KOPT-K1 (cell line): ENCODE data around the gene GLIPR1L2.
"Not testable (repeated sequence)": the region's sequence is repeated elsewhere in the genome, so short reads cannot be mapped to it uniquely, and the experiment has no call there.

Source experiments
- H3K27ac ChIP-seq: fragments of 200-600 bp; sonication (generic); 2 replicates; pipeline ENCODE4 v1.5.1; 2016; ENCODE audit warnings: antibody characterized with exemption, mild to moderate bottlenecking, low read depth, low read length; ENCODE audit not compliant: poor library complexity, severe bottlenecking
- H3K36me3 ChIP-seq: fragments of 200-600 bp; sonication (generic); 2 replicates; pipeline ENCODE4 v1.5.1; 2017; ENCODE audit warnings: antibody characterized with exemption, mild to moderate bottlenecking, low read length, moderate library complexity; ENCODE audit not compliant: insufficient read depth
- H3K9me3 ChIP-seq: fragments of 200-600 bp; sonication (generic); 2 replicates; pipeline ENCODE4 v1.5.1; 2017; ENCODE audit warnings: antibody characterized with exemption, low read length, mild to moderate bottlenecking; ENCODE audit not compliant: insufficient read depth, poor library complexity, severe bottlenecking

The GLIPR1L2 gene

DNA sequence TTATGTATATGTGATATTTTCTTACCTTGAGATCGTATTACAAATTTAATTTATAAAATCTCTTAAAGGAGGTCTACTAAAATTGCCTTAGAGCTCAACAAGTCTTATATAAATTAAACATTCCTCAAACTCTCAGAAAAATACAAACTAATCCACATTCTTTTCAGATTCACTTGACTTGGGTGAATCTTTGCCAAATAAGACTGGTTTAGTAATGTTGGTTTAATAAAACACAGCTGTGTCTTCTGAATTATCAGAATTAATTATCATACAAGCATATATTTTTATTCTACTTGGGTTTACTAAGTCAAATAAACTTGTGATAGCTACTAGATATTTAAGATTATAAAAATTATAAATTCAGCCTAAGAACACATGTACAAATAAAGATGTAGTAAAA lies 13.3 kb downstream of the GLIPR1L2 start:
- no peaks in the 10 kb centered on the region for H3K36me3 ChIP-seq
- H3K27ac ChIP-seq = no peak overlapping the region
- H3K9me3 ChIP-seq = no peaks in the 10 kb centered on the region

DNA sequence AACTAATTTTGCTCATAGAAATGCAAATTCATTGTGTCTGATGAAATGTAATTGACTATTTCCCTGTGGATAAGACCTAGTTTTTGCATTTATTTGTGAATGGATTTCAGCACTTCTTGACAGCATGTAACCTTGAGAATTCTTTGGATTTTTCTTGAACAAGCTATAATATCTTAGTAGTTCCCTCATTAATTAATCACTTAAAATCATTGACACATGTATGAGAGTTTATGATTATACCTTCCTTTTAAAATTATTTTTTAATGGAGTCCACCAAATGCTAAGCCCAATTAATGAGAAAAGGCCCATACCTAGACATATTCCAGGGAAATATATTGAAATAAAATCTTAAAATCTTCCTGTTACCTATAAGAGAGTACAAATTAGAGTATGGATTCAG lies 16.8 kb downstream of the GLIPR1L2 start:
- H3K9me3 ChIP-seq = no peaks in the 10 kb centered on the region
- no peaks in the 10 kb centered on the region for H3K36me3 ChIP-seq
- H3K27ac ChIP-seq = no peak overlapping the region

DNA sequence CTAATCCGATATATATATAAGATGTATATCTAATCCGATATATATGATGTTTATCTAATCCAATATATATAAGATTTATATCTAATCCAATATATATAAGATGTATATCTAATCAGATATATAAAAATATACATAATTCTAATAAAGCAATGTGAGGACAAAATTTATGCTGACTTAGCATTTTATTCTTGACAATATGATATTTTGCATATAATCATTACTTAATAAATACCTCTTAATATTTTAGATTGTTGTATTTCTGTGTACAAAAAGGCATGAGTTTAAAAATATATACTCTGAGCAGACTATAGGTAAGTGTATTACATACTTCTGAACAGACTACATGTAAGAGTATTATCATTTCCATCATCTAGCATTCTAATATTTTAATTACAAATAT lies 18.9 kb downstream of the GLIPR1L2 start:
- no peak overlapping the region for H3K27ac ChIP-seq
- no peaks in the 10 kb centered on the region for H3K9me3 ChIP-seq
- no peaks in the 10 kb centered on the region for H3K36me3 ChIP-seq

DNA sequence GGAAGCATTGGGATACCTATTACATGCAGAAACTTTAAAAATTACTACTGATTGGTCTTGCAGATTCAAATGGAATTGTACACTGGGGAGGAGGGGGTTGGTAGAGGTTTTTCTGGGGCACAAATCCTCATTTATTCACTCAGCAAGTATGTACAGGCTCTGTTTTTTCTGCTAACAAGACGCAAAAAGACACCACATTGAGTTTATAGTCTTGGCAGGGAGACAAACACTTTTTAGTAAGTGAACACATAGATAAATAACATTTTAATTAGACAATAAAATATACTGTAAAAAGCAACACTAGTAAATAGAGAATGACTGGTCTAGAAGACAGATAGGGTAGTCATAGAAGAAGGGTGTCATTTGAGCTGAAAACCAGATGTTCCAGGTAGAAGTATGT lies 23.8 kb downstream of the GLIPR1L2 start:
- Histone ChIP-seq H3K36me3 (no peaks in the 10 kb centered on the region), H3K9me3 (no peaks in the 10 kb centered on the region), H3K27ac (no peak overlapping the region)

DNA sequence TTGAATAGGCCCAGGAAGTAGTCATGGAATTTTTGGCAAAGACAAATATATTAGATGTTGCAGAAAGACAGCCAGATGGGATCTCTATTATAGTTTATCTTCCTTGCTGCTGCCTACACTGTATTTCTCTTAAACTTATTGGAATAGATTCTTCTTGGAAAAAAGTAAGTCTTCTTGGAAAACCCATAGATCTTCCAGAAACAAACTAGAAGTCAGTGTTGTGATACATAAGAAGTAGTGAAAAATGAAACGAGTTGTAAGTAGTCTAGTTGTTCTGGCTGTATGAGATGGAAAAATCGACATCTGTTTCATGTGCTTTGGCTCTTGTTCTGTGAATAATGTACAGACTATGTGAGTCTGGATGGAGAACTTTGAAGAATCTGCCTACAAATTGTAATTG lies 29.0 kb downstream of the GLIPR1L2 start:
- Histone ChIP-seq H3K27ac (no peak overlapping the region), H3K36me3 (no peaks in the 10 kb centered on the region), H3K9me3 (peaks cover 4% of the 10 kb centered on the region)

DNA sequence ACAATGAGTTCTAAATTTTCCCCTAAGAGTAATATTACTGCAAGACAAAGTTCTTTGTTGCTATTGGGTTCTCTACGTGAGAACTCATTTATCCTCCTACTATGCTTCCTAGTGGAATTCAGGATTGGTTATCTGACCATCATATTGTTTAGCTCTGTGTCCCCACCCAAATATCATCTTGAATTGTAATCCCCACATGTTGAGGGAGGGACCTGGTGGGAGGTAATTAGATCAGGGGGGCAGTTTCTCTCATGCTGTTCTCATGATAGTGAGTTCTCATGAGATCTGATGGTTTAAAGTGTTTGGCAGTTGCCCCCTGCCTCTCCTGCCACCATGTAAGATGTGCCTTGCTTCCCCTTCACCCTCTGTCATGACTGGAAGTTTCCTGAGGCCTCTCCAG lies 36.6 kb downstream of the GLIPR1L2 start:
- Histone ChIP-seq H3K9me3 (peaks cover 48% of the 10 kb centered on the region), H3K27ac (no peak overlapping the region), H3K36me3 (no peaks in the 10 kb centered on the region)

DNA sequence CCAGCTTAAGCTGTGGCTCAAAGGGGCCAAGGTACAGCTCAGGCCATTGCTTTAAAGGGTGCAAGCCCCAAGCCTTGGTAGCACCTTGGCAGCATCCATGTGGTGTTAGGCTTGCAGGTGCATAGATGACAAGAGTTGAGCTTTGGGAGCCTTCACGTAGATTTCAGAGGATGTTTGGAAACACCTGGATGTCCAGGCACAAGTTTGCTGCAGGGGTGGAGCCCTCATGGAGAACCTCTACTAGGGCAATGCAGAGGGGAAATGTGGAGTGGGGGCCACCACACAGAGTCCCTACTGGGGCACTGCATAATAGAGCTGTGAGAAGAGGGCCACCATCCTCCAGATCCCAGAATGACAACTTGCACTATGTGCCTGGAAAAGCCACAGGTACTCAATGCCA lies 37.9 kb downstream of the GLIPR1L2 start:
- H3K36me3 ChIP-seq = no peaks in the 10 kb centered on the region
- peaks cover 48% of the 10 kb centered on the region for H3K9me3 ChIP-seq
- no peak overlapping the region for H3K27ac ChIP-seq

DNA sequence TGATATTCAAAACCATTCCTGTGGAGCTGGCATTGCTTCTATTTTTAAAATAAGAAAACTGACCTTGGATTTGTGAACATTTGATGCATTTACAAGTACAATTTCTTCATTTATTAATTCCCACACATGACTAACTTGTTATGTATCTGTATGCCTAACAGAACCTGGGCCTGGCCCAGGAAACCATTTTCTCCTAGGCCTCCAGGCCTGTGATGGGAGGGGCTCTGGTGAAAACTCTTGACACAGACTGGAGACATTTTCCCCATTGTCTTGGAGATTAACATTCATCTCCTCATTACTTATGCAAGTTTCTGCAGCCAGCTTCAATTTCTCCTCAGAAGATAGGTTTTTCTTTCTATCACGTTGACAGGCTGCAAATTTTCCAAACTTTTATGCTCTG lies 42.0 kb downstream of the GLIPR1L2 start:
- H3K27ac ChIP-seq = no peak overlapping the region
- H3K36me3 ChIP-seq = no peaks in the 10 kb centered on the region
- peaks cover 39% of the 10 kb centered on the region for H3K9me3 ChIP-seq

DNA sequence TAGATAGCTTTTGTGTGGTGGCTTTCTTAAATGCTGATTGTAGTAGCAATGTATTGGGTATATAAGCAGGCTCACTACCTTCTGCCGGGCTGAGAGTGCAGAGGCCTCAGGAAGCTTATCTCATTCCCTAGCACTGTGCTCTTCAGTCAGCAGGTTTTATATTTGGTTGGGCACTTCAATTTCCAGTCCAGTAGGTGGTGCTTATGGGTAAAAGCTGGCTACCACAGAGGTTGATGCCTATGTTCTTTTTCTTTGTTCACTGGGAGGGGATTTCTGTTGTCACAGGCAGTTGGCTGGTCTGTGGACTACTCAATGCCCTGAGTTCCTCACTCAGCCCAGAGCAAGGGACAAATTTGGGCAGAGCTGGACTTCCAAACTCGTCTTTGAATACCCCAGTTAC lies 46.7 kb downstream of the GLIPR1L2 start:
- no peak overlapping the region for H3K27ac ChIP-seq
- no peaks in the 10 kb centered on the region for H3K36me3 ChIP-seq
- H3K9me3 ChIP-seq = peaks cover 32% of the 10 kb centered on the region

DNA sequence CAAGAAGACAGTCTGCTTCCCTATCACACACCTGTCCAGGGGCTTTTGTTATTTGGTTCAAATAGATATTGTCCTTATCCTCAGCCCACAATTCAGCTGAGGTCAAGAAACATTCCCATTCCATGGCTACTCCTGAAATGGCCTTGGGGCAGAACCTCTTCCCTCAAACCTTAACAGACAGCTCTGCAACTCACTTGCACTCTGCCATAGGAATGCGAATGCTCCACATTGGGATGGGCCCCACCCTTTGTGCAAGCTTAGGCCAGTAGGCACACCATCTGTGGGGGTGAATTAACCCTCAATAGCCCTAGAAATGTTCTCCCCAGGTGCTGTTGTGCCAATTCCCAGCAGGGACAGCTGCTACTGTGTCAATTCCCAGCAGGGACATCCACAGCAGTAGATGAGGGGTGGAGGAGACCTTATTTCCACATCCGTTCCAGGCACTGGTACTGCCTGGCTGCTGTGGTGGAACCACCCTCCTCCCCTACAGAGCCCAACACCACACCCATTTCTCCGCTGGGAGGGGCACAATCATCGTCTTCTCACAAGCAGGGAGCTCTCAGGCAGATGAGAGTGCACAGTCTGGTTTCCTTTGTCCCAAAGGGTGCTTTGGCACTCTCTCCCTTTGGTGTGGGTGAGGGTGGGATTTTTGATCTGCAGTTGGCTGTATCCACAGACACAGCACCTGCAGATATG lies 47.3 kb downstream of the GLIPR1L2 start:
- H3K9me3 ChIP-seq = peaks cover 32% of the 10 kb centered on the region
- H3K36me3 ChIP-seq = no peaks in the 10 kb centered on the region
- H3K27ac ChIP-seq = no peak overlapping the region

DNA sequence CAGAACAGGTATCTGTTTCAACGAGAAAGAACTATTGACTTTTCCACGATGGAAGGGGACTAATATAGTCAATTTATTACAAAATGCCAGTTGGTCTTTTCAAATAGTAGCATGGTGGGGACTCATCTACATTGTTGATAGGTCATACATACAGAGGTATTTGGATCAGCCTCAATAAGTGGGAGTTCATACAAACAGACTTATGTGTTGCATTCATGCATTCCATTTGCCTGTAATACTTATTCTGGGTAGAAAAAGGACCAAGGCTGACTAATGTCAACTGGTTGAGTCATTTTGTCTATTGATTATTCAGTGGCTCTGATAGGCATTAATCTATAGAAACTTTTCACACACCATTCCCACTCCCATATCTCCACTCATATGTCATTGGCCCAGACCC lies 48.2 kb downstream of the GLIPR1L2 start:
- H3K27ac ChIP-seq = no peak overlapping the region
- no peaks in the 10 kb centered on the region for H3K36me3 ChIP-seq
- peaks cover 32% of the 10 kb centered on the region for H3K9me3 ChIP-seq

DNA sequence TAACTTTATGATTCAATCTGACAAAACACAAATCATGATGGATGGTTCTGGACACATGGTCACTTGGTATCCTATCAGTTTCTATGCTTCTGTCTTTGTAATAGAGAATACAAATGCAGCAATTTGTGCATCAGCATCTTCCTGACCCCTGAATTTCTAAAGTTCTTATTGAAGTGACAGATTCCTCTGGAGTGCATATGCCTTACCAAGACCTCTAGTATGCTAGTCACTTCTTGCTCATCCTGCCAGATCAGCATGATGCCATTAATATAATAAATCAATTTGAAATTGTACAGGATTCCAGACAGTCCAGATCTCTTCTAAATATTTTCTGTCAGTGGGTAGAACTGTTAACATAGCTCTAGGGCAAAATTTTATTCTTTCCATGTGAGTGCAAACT lies 49.0 kb downstream of the GLIPR1L2 start:
- no peak overlapping the region for H3K27ac ChIP-seq
- H3K36me3 ChIP-seq = no peaks in the 10 kb centered on the region
- H3K9me3 ChIP-seq = peaks cover 32% of the 10 kb centered on the region

DNA sequence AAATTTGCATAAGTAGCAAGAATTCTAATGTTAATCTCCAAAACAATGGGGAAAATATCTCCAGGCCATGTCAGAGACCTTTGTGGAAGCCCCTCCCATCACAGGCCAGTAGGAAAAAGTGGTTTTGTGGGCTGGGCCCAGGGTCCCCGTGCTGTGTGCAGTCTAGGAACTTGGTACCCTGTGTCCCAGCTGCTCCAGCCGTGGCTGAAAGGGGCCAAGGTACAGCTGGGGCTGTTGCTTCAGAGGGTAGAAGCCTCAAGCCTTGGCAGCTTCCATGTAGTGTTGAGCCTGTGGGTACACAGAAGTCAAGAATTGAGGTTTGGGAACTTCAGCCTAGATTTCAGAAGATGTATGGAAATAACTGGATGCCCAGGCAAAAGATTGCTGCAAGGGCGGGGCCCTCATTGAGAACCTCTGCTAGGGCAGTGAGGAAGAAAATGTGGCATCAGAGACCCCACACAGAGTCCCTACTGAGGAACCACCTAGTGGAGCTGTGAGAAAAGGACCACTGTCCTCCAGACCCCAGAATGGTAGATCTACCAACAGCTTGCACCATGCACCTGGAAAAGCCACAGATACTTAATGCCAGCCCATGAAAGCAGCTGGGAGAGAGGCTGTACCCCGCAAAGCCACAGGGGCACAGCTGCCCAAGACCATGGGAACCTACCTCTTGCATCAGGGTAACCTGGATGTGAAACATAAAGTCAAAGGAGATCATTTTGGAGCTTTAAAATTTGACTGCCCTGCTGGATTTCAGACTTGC lies 51.0 kb downstream of the GLIPR1L2 start:
- H3K27ac ChIP-seq, H3K36me3 ChIP-seq: not testable (repeated sequence)
- peaks cover 22% of the 10 kb centered on the region for H3K9me3 ChIP-seq

DNA sequence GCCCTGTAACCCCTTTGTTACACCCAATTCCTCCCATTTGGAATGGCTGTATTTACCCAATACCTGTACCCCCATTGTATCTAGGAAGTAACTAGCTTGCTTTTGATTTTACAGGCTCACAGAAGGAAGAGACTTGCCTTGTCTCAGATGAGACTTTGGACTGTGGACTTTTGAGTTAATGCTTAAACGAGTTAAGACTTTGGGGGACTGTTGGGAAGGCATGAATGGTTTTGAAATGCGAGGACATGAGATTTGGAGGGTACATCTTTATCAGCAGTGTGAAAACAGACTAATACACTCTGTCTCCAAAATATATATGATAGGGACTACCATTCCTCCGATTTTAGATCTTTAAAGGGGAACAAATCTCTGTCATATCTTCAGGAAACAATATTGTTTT lies 51.6 kb downstream of the GLIPR1L2 start:
- not testable (repeated sequence) for H3K27ac ChIP-seq, H3K36me3 ChIP-seq
- H3K9me3 ChIP-seq = peaks cover 19% of the 10 kb centered on the region

DNA sequence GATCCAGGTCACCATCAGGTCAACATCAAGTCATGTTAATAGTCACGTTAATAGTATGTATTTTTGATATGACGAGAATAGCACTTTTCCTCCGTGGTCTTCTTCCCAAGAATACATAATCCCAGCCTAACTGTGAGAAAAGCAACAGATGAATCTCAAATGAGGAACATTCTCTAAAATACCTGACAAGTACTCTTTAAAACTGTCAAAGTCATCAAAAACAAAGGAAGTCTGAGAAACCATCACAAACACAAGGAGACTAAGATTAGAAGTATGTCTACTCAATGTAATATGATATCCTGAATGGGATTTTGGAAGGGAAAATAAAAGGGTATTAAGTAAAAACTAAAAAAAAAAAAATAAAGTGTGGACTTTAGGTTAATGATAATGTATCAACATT lies 52.8 kb downstream of the GLIPR1L2 start:
- Histone ChIP-seq H3K9me3 (peaks cover 12% of the 10 kb centered on the region), H3K27ac (no peak overlapping the region), H3K36me3 (no peaks in the 10 kb centered on the region)
